Fibroblast of villous mesenchyme (primary cell): Measurements from ENCODE around the gene THSD7B. TPM values are rescaled to one million over a fixed set of nuclear protein-coding genes. Genes with fewer than 3 reads are reported as not detected.

ENCODE experiments used
- DNase-seq: peaks from one replicate; pipeline ENCODE4 v3.0.0-alpha.2; 2010; ENCODE audit warnings: low read depth
- H3K4me3 ChIP-seq: 2 replicates; pipeline ENCODE4 v1.5.1; 2011; ENCODE audit warnings: low read depth, mild to moderate bottlenecking, low read length
- CTCF ChIP-seq: IDR thresholded peaks from 2 replicates; pipeline ENCODE4 v1.5.1; 2012; ENCODE audit warnings: low read depth, mild to moderate bottlenecking, low read length; ENCODE audit not compliant: insufficient read depth
- total RNA-seq: library from RNA; depleted of rRNA; stranded (reverse); fragments of >200 nt; gene quantifications from 2 replicates; pipeline ENCODE4 v1.2.3, GENCODE V29; 2012

Gene THSD7B
- total RNA-seq, 1 donor: 1.3 TPM

GRCh38 chr2:136801661-136802060, 36.3 kb downstream of the THSD7B start:
- no peak for TF ChIP-seq CTCF
- no peak overlapping the region for H3K4me3 ChIP-seq

GRCh38 chr2:136809998-136810397, 44.7 kb downstream of the THSD7B start:
- TF ChIP-seq CTCF: no peak
- DNase-seq: no peak
- no peak overlapping the region for H3K4me3 ChIP-seq

More at GRCh38 chr2:136801661-136802060, 36.3 kb downstream of the THSD7B start:
- DNase-seq: no peak

GRCh38 chr2:136818839-136819238, 53.5 kb downstream of the THSD7B start:
- no peak overlapping the region for H3K4me3 ChIP-seq
- TF ChIP-seq CTCF: no peak
- DNase-seq: no peak

GRCh38 chr2:136823291-136823690, 57.9 kb downstream of the THSD7B start:
- no peak for TF ChIP-seq CTCF
- DNase-seq: no peak
- no peak overlapping the region for H3K4me3 ChIP-seq

- no peak overlapping the region for H3K4me3 ChIP-seq
- no peak for DNase-seq
- TF ChIP-seq CTCF: no peak
Observed at GRCh38 chr2:136828162-136828561, 62.8 kb downstream of the THSD7B start.

- H3K4me3 ChIP-seq: no peak overlapping the region
- TF ChIP-seq CTCF: no peak
- no peak for DNase-seq
Observed at GRCh38 chr2:136828774-136829173, 63.4 kb downstream of the THSD7B start.

- no peak overlapping the region for H3K4me3 ChIP-seq
- TF ChIP-seq CTCF: no peak
Observed at GRCh38 chr2:136844546-136844945, 79.2 kb downstream of the THSD7B start.

More at GRCh38 chr2:136844546-136844945, 79.2 kb downstream of the THSD7B start:
- no peak for DNase-seq
